T-helper 1 cell (primary cell): Measurements from ENCODE around the gene HSPE1.
"Not testable (repeated sequence)": the region's sequence is repeated elsewhere in the genome, so short reads cannot be mapped to it uniquely, and the experiment has no call there.

Experiments
- DNase-seq, 5 donors: peaks; one replicate each; pipeline ENCODE4 v3.0.0-alpha.2; 2012 to 2020

Gene HSPE1

DNA sequence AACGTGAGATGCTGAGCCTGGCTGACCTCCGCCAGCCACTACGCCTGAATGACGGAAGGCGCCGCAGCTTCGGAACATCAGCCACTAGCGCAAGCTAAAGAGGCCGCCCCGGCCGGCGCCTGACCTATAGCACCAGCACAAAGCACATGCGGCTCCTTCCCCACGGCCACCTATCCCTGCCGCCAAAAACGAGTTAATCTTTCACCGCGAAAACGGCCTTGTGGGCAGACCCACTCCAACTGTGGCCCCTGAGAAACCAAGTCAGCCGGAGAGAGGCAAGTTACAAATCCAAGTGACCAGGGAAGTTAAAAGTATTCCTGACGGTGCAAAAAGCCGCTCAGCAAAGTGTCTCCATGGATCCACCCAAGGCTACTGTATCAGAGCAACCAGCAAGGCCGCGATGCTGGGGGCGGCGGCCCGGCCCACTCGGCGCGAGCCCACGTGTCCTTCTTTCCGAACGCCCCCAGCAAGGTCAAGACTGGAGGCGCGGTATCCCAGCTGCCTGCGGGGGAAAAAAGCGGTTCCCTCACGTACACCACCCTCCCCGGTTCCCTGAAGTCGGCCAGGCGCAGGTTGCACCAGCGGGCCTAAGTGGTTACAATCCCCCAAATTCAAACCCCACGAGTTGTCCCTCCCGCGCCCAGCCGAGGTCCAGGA, 1.1 kb upstream of the HSPE1 start:
- DNase-seq = peak; percentile 29 to 74 (median 36)

DNA sequence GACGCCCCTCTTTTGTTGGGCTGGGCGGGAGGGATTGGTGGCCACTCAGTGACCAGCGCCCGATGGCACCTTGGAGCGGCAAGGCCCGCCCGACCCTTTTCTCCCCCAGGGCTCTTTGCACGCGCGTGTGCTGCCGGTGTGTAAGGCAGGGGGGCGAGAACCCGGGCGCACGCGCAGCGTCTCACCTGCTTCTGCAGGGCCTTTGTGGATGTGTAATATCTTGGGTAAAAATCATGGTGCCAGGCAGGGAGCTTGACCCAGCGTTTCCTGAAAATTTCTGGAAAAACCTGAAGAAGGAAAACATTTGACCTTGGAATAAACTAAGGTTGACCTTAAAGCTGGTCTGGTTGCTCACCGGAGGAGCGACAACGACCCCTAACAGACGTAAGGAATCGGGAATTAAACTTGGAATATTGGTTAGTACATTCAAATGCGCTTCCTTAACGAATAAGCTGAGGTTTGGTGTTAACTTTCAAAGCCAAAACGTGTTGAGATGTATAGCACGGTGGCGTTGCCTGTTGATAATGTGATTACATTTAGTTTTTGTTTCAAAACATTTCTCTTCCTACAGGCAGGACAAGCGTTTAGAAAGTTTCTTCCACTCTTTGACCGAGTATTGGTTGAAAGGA, 438 bp downstream of the HSPE1 start:
- no peak for DNase-seq

DNA sequence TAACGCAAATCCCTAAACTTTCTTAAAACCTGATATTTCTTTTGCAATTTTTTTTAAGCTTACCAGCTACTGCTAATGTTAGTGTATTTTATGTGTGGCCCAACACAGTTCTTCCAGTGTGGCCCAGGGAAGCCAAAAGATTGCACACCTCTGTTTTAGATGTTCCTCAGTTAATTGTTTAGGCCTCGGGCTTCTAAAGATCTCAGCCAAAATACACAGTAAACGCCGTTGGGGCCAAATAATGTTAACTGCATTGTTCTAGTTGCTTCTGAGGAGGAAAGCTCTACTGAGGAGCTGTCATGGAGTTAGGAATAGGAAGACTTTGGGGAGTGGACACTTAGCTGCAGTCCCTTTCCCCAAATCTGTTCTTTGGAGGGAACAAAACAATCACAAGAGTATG, 2.0 kb downstream of the HSPE1 start:
- DNase-seq = no peak

DNA sequence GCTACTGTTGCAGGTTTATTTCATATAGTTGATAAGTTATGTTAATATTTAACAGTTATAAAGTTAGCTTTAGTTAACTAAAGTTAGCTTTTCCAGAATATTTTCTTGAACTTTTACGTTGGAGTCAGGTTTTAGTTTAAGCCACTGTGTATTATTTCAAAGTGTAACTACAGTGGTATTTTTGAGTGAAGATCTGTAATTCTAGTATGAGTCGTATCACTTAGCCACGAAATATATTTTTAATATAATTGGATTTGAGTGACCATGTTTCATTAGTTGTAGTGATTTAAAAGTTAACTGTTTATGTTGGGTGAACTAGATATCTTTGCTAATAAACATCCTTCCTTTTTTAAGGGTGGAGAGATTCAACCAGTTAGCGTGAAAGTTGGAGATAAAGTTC, 2.5 kb downstream of the HSPE1 start:
- no peak for DNase-seq

DNA sequence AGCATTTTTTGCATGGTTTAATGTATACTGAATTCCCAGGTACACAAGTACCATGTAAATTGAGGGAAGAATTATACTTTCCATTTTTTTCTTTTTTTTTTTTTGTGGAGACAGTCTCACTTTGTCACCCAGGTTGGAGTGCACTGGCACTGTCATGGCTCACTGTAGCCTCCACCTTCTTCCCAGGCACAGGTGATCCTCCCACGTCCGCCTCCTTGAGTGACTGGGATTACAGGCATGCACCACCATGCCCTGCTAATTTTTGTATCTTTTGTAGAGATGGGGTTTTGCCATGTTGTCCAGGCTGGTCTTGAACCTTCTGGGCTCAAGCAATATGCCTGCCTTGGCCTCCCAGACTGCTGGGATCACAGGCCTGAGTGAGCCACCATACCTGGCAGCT, 3.8 kb downstream of the HSPE1 start:
- DNase-seq = no peak

DNA sequence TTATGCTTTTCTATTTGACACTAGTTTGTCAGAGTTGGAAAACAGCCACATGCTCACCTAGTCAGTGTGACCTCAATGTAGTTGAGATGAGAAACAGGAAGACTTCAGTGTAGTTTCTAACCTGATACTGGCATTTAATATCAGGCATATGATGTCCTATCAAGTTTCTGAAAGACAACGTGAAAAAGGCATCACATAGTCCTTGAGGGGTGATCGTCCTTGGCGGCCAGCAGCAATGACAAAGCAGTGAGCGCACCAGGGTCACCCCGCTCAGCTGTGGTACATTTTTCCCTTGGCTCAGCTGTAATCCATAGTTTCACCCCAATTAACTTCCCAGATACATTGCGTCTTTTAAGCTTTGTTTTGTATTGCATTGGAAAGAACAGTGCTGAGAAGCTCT, 4.3 kb downstream of the HSPE1 start:
- DNase-seq = no peak

DNA sequence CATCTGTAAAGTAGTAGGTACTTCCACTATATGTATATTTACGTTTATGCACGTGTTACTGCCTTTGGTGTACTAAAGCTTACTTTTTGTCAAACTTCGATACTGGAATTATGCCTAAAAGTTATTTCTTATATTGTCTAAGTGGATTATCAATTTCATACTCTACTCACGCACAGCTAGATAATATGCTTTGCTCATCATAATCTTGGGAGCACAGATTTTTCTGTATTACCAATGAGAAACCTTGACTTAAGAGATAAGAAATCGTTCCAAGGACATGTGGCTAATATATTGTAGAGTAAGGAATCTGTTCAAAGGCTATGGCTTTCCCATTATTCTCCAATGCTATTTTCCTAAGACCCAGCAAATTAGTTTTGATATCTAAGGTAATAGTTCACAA, 6.5 kb downstream of the HSPE1 start:
- no peak for DNase-seq

DNA sequence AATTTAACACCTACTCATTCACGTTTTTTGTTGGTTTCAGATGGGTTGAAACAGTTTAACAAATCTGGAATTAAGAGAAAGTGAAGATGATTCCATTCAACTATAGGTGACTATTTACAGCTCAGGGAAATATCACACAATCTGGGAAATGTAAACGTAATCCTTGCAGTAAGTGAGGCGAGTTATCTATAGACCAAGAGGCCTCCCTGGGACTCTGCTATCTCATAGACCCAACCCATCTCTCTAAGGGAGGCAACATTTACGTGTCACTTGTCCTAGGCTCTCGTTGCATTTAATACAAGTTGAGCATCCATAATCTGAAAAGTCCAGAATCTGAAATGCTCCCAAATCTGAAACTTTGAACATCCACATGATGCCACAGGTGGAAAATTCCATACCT, 13.7 kb downstream of the HSPE1 start:
- DNase-seq = no peak

DNA sequence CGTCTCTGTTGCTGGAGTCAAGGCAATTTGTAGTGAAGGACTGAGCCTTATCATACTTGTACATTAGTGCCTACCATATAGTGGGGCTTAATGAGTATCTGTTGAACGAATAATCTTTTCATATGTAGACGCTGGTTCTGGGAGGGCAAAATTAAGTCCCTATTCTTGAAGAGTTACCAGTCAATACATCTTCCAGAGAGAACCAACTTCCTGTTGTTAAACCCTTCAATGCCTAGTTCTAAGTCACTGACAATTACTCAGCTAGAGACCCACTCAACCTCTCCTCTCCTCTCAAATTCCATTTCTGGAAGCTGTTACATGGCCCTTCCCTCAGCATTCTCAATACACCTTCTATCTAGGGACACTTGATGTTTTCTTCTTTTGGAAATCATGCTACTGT, 14.6 kb downstream of the HSPE1 start:
- DNase-seq = peak in 1 of 5 donors; percentile 21

DNA sequence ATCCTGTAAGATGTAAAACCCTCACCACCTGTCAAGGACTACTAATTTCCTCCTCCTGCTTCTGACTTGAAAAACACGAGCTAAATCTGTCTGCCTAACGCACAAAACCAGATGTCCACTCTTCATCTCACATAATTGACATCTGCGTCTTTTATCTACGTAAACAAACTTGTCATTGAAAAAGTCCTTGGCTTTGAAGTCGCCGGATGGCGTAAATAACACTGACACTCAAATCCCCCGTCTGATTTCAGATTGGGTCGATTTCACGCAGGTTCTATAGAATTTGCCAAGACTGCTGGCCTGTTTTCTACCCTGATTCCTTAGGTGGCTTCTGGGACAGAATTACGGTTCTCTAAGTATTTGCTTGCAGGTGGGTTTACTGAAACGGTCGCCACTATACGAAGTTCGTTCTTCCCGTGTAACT, 15.1 kb downstream of the HSPE1 start:
- DNase-seq = peak in 1 of 5 donors; percentile 37

DNA sequence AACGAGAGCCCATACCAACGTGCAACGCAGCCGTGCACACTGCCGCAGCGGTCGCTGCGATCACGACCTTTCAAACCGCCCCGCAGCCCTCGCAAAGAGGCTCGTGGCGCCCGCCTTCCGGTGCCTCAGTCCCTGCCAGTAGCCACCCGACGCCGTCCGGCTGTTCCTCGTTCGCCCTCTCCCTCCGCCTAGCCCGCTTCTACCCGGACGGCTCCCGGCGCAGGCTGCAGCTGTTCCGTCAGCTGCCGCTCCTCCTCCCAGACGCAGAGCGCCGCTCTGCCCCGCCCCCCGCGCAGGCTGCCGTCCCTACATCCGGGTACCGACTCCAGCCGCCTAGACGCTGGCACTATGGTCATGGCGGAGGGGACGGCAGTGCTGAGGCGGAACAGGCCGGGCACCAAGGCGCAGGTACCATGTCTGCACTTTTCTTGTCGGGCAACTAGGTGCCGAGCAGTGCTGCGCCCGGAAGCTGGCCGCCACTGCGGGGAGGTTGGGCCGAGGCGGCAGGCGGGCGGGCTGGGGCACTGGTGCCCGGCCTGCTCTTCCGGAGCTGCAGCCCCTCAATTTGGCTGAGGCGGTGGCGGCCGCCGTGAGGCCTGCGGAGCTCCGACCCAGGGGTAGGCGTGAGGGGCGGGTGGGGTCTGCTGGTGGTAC, 15.7 kb downstream of the HSPE1 start, which contains the start of gene MOB4:
Gene MOB4, plus strand, starts transcription at position 328 of the 654 bp plus-strand sequence. Its CDS starts 21 bp downstream, at position 349.
- peak; percentile 88 to 97 (median 90) for DNase-seq

DNA sequence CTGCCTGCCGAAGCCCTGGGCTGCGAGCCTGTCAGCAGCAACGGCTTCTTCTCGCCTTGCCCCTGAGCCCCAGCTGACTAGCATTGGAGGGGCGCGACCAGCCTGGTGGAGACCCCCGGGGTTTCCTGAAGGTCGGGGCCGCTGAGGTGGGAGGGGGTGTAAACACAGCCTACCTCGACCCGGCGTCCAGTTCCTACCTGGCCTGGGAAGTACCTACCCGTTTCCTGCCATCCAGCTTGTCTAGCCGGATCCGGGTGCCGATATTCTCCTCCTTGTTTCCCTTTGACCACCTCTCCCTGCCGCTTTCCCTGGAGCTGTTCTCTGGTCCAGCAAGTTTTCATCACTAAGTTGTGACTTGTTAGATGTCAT, 16.2 kb downstream of the HSPE1 start:
- peak in 3 of 5 donors; percentile 18 to 27 (median 24) for DNase-seq

DNA sequence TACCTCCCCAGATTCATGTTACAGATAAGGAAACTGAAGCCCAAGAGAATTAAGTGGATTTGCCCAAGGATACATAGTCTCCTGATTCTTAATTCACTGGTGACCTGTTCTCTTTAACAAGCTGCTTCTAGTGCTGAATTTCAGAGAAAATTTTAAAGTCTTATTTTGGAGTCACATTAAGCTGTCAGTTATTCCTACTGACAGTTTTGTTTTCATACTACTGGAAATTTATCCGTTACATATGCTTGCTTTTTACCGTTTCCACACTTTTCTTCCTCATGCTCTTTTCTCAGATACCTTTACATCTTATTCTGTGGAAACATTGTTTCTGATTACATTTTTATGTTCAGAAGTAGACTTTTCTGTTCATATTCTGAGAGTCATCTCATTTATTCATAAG, 17.0 kb downstream of the HSPE1 start:
- DNase-seq = no peak

DNA sequence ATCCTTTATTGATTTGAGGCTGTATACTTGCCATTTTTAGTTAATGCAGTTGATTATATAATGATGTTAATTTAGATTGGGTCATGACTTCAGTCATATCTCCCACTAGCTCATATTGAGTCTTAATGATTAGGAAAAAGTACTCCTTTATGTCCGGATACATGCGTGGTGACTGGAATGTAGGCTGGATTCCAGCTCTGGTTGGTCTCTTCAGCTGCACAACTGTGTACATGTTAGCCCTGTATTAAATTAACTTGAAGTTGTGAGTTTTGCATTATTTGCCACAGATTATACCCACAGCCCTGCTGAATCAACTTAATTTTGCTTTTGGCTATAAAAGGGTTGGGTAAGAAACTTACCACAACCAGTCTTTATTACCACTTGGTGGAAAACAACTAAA, 38.2 kb downstream of the HSPE1 start:
- DNase-seq = no peak

DNA sequence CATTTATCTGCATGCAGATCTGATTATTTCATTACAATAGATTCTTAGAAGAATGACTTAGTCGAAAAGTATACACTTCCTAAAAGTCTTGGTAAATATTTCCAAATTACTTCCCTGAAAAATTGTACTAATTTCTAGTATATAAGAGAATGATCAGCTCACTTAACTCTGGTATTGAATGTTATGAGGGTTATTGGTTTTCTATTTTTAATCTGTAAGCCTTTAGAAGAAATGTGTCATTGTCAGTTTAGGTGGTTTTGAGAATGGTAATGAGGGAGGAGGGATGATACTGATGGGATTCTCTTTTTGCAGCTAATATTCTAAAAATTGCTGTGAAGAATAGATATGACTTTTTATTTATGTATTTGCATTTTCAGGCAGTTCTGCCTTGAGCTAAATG, 39.6 kb downstream of the HSPE1 start:
- DNase-seq = no peak

DNA sequence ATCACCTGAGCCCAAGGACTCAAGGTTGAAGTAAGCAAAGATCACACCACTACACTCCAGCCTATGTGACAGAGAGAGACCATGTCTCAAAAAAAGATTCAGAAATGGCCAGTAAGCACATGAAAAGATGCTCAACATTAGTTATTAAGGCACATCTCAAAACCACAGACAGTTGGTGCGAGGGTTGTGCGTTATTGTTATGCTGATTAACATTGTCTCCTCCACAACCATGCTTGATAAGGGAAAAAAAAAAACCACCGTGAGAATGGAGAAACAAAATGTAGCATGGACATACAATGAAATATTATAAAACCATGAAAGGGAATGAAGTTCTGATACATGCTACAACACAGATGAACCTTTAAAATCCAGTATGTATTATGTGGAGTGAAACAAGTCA, 43.0 kb downstream of the HSPE1 start:
- no peak for DNase-seq

DNA sequence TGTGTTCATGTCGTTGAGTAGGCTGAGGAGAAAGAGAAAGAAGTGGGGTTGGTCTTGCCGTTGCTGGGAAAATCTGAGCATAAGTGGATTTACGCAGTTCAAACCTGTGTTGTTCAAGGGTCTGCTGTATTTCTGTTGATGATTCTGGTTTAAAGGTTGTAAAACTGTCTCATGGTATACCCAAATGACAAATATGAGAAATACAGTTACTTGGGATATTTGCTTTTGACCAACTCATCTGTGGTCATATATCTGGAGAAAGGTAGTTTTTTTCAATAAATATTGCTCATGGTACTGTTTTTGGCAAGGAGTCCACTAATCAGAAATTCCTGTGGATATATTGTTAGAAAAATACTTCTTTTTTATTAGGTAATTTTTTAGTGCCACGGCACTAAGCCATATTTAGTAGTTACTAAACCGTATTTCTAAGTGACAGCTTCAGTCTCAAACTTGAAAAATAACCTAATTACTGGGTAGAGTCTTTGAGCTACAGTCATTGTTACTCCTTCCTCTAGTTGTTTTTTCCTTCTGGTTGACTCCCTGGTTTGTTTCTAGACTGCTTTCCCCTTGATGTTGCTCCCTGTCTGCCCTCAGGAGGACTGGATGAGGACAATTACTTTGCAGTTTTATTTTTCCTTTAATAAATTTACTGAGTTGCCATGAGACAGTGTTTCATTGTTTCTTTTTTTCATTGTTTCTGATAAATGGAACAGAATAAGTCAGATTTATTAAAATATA, 47.2 kb downstream of the HSPE1 start:
- DNase-seq = no peak

DNA sequence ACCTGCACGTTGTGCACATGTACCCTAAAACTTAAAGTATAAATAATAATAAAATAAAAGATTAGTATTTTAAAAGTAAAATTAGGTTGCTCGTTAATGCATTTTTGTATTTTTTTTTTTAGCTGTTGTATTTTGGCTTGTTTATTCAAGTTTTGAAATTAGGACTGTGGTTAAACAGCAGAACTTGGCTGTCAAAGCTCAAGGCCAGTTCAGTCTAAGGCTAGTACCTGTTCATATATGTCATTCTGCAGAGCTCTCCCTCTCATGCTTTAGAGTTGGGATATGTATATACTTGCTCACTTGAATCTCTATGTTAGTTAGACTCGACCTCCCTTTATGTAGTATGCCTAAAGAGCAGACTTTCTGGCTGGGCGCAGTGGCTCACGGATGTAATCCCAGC, 48.4 kb downstream of the HSPE1 start:
- no peak for DNase-seq

DNA sequence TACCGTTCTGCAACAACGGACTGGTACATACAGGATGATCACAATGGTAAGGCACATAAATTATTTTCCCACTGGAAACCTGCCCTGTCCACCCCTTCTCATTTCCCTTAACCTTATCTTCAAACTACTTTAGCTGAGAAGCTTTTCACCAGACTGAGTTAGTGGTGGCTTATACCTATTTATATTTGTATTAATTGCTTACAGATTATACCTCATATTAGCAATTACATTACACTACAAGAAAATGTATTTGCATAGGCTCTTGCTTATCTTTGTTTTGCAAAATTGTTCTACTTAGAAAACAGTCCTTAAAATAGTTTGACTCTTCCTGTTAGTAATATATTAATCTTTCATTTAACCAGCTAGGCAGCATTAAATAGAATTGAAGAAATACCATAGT, 51.1 kb downstream of the HSPE1 start:
- not testable (repeated sequence) for DNase-seq
